ENCODE data around the gene KLRC4.
"Not testable (repeated sequence)": the region's sequence is repeated elsewhere in the genome, so short reads cannot be mapped to it uniquely, and the experiment has no call there.

DNA sequence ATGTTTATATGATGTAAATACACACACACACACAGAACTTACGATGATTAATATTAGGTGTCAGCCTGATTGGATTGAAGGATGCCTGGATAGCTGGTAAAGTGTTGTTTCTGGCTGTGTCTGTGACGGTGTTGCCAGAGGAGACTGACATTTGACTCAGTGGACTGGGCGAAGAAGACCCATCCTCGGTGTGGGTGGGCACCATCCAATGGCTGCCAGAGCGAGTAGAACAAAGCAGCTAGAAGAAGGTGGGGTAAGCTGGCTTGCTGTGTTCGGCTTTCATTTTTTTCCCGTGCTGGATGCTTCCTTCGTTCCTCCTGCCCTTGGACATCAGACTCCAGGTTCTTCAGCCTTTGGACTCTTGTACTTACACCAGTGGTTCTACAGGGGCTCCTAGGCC lies 31.6 kb upstream of the KLRC4 start:
- not testable (repeated sequence) for TF ChIP-seq CTCF (conservative IDR thresholded peaks at IDR 0.05; ENCODE audit: low read depth in 2 of 2); EZH2 (IDR thresholded peaks at IDR 0.05; ENCODE audit: low read depth, unreplicated experiment); CREB1 (CRISPR knock-in tag; IDR thresholded peaks at IDR 0.05; ENCODE audit: low read depth); JUNB (IDR thresholded peaks at IDR 0.05; ENCODE audit: unreplicated experiment); EZH2phosphoT487 (IDR thresholded peaks at IDR 0.05; ENCODE audit: unreplicated experiment); POLR2AphosphoS5 (IDR thresholded peaks at IDR 0.05; ENCODE audit: low read depth); ZNF114 (CRISPR knock-in tag; IDR thresholded peaks at IDR 0.05); ETS1 (IDR thresholded peaks at IDR 0.05)
- TF ChIP-seq, protein P1, sequence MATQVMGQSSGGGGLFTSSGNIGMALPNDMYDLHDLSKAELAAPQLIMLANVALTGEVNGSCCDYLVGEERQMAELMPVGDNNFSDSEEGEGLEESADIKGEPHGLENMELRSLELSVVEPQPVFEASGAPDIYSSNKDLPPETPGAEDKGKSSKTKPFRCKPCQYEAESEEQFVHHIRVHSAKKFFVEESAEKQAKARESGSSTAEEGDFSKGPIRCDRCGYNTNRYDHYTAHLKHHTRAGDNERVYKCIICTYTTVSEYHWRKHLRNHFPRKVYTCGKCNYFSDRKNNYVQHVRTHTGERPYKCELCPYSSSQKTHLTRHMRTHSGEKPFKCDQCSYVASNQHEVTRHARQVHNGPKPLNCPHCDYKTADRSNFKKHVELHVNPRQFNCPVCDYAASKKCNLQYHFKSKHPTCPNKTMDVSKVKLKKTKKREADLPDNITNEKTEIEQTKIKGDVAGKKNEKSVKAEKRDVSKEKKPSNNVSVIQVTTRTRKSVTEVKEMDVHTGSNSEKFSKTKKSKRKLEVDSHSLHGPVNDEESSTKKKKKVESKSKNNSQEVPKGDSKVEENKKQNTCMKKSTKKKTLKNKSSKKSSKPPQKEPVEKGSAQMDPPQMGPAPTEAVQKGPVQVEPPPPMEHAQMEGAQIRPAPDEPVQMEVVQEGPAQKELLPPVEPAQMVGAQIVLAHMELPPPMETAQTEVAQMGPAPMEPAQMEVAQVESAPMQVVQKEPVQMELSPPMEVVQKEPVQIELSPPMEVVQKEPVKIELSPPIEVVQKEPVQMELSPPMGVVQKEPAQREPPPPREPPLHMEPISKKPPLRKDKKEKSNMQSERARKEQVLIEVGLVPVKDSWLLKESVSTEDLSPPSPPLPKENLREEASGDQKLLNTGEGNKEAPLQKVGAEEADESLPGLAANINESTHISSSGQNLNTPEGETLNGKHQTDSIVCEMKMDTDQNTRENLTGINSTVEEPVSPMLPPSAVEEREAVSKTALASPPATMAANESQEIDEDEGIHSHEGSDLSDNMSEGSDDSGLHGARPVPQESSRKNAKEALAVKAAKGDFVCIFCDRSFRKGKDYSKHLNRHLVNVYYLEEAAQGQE (IDR thresholded peaks at IDR 0.05; ENCODE audit: unreplicated experiment): not testable (repeated sequence)

Data from GM23338 (cell line).